Measurements from ENCODE around the gene B9D1.

DNA sequence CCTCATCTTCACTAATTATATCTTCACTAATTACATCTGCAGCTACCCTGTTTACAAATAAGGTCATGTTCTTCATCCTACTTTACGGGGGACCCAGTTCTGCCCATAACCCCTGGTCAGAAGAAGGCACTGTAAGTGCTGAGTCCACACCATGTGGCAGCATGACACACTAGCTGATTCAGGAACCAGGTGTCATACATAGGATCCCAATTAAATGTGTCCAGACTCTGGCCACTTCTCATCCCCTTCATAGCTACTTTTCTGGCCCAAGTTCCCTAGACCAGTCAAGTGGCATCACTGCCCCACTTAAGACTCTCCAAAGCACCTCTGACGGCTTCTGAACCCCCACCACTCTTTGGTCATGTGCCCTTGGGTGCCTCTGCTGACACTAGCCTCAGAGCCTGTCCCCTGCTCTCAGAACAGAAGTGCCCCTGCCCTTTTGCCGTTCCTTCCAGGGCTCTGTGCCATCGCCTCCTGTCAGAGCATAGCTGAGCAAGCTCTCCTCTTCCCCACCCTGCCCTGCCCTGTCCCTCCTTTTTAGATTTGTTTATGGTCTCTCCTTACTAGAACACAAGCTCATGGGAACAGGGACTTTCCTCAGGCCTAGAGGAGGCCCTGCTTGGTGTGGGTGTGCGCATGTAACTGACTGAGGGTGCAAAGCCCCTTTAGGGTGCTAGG lies 61.1 kb downstream of the B9D1 start:
- no peak for TF ChIP-seq FOXA1 (IDR thresholded peaks at IDR 0.05)
- no peak for TF ChIP-seq FOXM1 (IDR thresholded peaks at IDR 0.05; ENCODE audit: borderline replicate concordance)
- TF ChIP-seq, protein P1, sequence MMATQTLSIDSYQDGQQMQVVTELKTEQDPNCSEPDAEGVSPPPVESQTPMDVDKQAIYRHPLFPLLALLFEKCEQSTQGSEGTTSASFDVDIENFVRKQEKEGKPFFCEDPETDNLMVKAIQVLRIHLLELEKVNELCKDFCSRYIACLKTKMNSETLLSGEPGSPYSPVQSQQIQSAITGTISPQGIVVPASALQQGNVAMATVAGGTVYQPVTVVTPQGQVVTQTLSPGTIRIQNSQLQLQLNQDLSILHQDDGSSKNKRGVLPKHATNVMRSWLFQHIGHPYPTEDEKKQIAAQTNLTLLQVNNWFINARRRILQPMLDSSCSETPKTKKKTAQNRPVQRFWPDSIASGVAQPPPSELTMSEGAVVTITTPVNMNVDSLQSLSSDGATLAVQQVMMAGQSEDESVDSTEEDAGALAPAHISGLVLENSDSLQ (IDR thresholded peaks at IDR 0.05), result no peak
- no peak for TF ChIP-seq BHLHE40 (IDR thresholded peaks at IDR 0.05; ENCODE audit: borderline replicate concordance)
- TF ChIP-seq FOXK2 (IDR thresholded peaks at IDR 0.05), result no peak
- no peak for TF ChIP-seq NFRKB (IDR thresholded peaks at IDR 0.05)
- TF ChIP-seq ZNF384 (IDR thresholded peaks at IDR 0.05), result no peak
- TF ChIP-seq TARDBP (IDR thresholded peaks at IDR 0.05), result no peak
- TF ChIP-seq SP1 (IDR thresholded peaks at IDR 0.05), result no peak
- TF ChIP-seq SUZ12 (IDR thresholded peaks at IDR 0.05), result no peak
- TF ChIP-seq ARNT (IDR thresholded peaks at IDR 0.05), result no peak
- TF ChIP-seq ELF4 (IDR thresholded peaks at IDR 0.05), result no peak
- TF ChIP-seq L3MBTL2 (conservative IDR thresholded peaks at IDR 0.05), result no peak
